Lung (tissue), 12 donors: ENCODE data around the gene RGS19. TPM values are rescaled to one million over a fixed set of nuclear protein-coding genes. Genes with fewer than 3 reads are reported as not detected.

Experiments used
- ATAC-seq: fragments of 200-7000 bp; cut with Tn5 transposase; one replicate; pipeline ENCODE4 v1.9.1; 2020; ENCODE audit warnings: moderate number of reproducible peaks; ENCODE audit not compliant: insufficient read depth, low FRiP score
- DNase-seq, 3 donors: peaks; one replicate each; pipeline ENCODE4 v3.0.0-alpha.2; 2013 to 2017
- H3K27ac ChIP-seq, 2 donors: one replicate each; pipeline ENCODE4 v1.5.1; 2013; ENCODE audit warnings: mild to moderate bottlenecking in 2 of 2, moderate library complexity in 2 of 2, control low read depth in 1 of 2, inconsistent platforms in 1 of 2, low read depth in 1 of 2, low read length in 1 of 2
- H3K27me3 ChIP-seq, 3 donors: one replicate each; pipeline ENCODE4 v1.5.1; 2013; ENCODE audit warnings: low read length in 2 of 3; ENCODE audit not compliant: control insufficient read depth in 3 of 3, insufficient read depth in 3 of 3
- H3K36me3 ChIP-seq, 4 donors: one replicate each; pipeline ENCODE4 v1.5.1; 2013; ENCODE audit warnings: low read length in 4 of 4, mild to moderate bottlenecking in 1 of 4, moderate library complexity in 1 of 4; ENCODE audit not compliant: control insufficient read depth in 4 of 4, insufficient read depth in 4 of 4
- H3K4me1 ChIP-seq, 5 donors: one replicate each; pipeline ENCODE4 v1.5.1; 2013; ENCODE audit warnings: low read length in 5 of 5, mild to moderate bottlenecking in 2 of 5, moderate library complexity in 1 of 5; ENCODE audit not compliant: control insufficient read depth in 5 of 5, insufficient read depth in 5 of 5
- H3K4me3 ChIP-seq: one replicate; pipeline ENCODE4 v1.5.1; 2013; ENCODE audit warnings: mild to moderate bottlenecking, control low read depth, moderate library complexity
- H3K9ac ChIP-seq, 2 donors: one replicate each; pipeline ENCODE4 v1.5.1; 2013; ENCODE audit warnings: low read length in 2 of 2, control low read depth in 1 of 2; ENCODE audit not compliant: insufficient read depth in 1 of 2
- H3K9me3 ChIP-seq, 4 donors: one replicate each; pipeline ENCODE4 v1.5.1; 2013; ENCODE audit warnings: low read length in 3 of 4, mild to moderate bottlenecking in 1 of 4, moderate library complexity in 1 of 4; ENCODE audit not compliant: control insufficient read depth in 4 of 4, insufficient read depth in 3 of 4
- CTCF ChIP-seq: IDR thresholded peaks from 2 replicates; pipeline ENCODE4 v1.5.1; 2012; ENCODE audit warnings: mild to moderate bottlenecking; ENCODE audit errors: control extremely low read depth, extremely low read depth
- WGBS, 2 donors: extraction: QIAGEN DNeasy Blood & Tissue Kit; methylation state at CpG; one replicate each; pipeline ENCODE4 v1.1.7; 2013; 5-methylcytosine and 5-hydroxymethylcytosine counted together
- polyA plus RNA-seq, 2 donors: library from polyadenylated mRNA; stranded (reverse); fragments of 200-250 nt; gene quantifications; one replicate each; pipeline ENCODE4 v1.2.1, GENCODE V29; 2013
- total RNA-seq, 2 donors: library from RNA; depleted of rRNA in 1 of 2; stranded (reverse); fragments of >200 nt in 1 of 2; gene quantifications; one replicate each; pipeline ENCODE4 v1.2.1, GENCODE V29; 2014 to 2021
- donor health status: control.
- donor health status: control.
- donor health status: Bipolar disorder and iron deficiency.
- donor health status: healthy.
- donor health status: DM: yes; HTN: yes; CAD: no.

The RGS19 gene
- total and polyA plus RNA-seq, 4 donors, result 15.1 to 99.0 (median 35.1) TPM

GRCh38 chr20:64041781-64042053 is 37.6 kb downstream of the RGS19 start:
- Histone ChIP-seq H3K4me3 (no peak overlapping the region), H3K4me1 (peaks cover 0 to 27% (median 13%) of the 10 kb centered on the region in 5 donors), H3K27ac (peak overlapping the region; percentile 62 to 68), H3K9ac (no peak overlapping the region), H3K36me3 (peaks cover 0 to 1% (median 0%) of the 10 kb centered on the region in 4 donors), H3K27me3 (peaks cover 0 to 52% (median 27%) of the 10 kb centered on the region in 3 donors), H3K9me3 (no peaks in the 10 kb centered on the region)
- 11% methylated on average over 11 of the region's 11 CpGs for WGBS, 2 donors
- no peak for DNase-seq
- ATAC-seq, result no peak
- TF ChIP-seq CTCF, result no peak

- WGBS, 2 donors, result 33 to 42% methylated on average over 15 of the region's 15 CpGs
- no peaks in the 10 kb centered on the region for H3K9me3 ChIP-seq
- no peaks in the 10 kb centered on the region for H3K36me3 ChIP-seq
- DNase-seq (no peak), ATAC-seq (no peak)
- peaks cover 0 to 27% (median 13%) of the 10 kb centered on the region in 5 donors for H3K4me1 ChIP-seq
- H3K9ac ChIP-seq, result no peak overlapping the region
- TF ChIP-seq CTCF, result no peak
- peak overlapping the region in 1 of 2 donors; percentile 48 for H3K27ac ChIP-seq
- peaks cover 0 to 48% (median 28%) of the 10 kb centered on the region in 3 donors for H3K27me3 ChIP-seq
- H3K4me3 ChIP-seq, result no peak overlapping the region
Measured at GRCh38 chr20:64041040-64041780, 38.1 kb downstream of the RGS19 start.

DNA sequence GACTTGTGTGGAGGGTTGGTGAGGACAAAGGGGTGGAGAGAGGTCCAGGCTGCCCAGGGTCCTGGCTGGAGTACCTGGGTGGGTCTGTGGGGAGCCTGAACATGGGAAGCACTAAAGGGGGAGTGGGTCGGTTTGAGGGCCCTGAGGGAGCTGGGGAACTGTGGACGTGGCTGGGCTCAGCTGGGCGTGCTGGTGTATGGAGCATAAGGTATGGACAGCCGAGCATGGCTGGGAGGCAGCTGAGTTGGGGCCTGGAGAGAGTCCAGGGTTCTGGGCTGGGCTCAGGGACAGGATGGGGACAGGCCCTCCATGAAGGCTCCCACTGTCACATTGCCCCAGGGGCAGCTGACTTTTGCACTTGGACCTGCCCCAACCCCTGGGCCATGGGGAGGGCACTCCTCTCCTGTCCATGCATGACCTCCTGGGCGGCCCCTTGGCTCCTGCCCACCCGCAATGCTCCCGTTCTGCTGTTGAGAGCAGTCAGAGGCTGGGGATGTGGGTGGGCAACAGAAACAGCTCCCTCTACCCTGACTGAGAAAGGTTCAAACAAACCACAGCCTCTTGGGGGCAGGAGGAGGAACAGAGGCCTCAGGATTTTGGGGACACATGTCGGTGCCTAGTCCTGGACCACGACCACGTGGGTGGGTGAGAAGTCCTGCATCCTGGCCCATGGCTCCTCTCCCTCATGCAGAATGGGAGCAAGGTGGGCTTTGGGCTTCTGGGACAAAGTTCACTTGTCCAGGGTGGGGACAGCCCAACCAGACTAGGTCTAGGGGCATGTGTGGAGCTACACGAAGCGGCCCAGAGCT is 38.9 kb downstream of the RGS19 start:
- TF ChIP-seq CTCF, result no peak
- no peak for ATAC-seq

More for the DNA sequence above, 38.9 kb downstream of the RGS19 start:
- Histone ChIP-seq H3K4me3 (no peak overlapping the region), H3K27me3 (peaks cover 0 to 42% (median 28%) of the 10 kb centered on the region in 3 donors), H3K36me3 (no peaks in the 10 kb centered on the region), H3K27ac (peak overlapping the region; percentile 3 to 48), H3K4me1 (peaks cover 0 to 27% (median 13%) of the 10 kb centered on the region in 5 donors), H3K9ac (no peak overlapping the region), H3K9me3 (no peaks in the 10 kb centered on the region)
- no peak for DNase-seq
- WGBS, 2 donors, result 59 to 64% methylated on average over 12 of the region's 12 CpGs
